C1 segment of cervical spinal cord (tissue), 14 donors: ENCODE results near the gene TERT.
"Not testable (repeated sequence)": the region's sequence is repeated elsewhere in the genome, so short reads cannot be mapped to it uniquely, and the experiment has no call there.

Source experiments
- DNase-seq, 14 donors: peaks; one replicate each; lab custom pipeline; 2025; lab: John Stamatoyannopoulos, UW

Gene TERT

DNA sequence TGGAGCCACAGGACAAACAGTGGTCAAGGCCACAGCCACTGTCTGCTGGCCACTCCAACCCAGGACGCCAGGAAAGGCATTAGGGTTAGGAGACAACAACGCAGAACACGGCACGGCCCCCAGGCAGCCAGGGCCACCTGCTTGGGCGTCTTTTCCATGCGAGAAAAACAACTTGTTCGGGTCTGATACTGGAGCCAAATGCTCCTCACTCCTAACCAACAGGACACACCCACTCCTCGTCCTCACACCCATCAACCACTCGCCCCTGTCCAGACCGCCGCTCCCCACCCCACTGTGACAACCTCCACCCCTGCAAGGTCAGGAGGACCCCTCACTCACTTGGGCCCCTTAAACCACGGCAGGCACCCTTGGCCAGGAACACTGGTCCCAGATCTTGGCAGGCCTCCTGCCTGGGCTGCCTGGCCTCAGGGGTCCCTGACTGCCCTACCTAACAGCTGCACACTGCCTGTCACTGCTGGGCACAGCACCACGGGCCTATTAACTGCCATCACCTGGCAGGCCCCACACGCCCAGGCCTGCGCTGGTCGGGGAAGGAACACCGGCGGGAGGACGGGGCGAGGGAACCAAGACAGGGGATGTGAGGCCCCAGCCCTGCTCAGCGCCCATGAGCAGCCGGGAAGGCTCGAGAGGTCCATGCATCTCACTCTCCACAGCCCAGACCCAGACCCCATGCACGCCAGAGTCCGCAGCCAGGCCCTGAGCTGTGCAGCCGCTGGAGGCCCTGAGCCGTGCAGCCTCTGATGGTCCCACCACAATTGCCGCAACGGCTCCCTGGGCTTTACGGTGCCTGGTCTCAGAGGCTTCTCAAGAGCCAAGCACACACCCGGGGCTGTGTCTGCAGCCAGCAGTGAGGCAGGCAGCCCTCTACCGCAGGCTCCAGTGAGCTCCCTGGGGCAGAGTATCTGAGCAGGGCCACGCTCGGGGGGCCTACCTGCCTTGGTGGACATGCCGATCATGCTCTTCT is 36.3 kb upstream of the TERT start:
- no peak for DNase-seq

DNA sequence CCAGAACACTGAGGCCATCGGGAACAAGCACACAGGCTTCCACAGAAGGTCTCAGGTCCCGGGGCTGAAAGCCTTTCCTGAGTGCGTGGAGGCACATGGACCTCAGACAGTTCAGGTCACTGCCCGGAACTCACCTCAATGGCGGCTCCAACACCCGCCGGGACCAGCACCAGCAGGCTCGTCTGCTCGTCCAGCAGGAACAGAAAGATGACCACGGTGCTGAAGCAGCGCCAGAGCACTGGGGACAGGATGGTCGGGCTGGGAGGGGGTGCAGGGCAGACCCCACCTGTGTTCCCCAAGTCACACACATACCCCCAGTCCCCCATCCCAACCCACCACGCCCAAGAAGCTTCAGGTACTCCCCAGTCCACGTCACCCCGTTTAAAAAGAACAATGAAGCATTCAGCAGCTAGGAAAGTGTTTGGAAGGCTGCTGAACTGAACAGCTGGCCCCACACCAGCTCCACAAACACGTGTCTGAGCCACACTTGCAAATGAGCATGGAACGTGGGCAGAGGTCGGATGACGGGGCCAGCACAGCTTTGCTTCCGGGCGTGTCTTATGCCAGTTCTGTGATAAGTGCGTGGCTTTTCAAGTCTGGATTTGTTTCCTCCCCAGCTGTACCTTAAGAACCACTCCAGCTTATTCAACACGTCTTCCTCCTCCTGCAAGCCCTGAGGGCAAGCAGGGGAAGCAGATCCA is 35.4 kb upstream of the TERT start:
- no peak for DNase-seq

DNA sequence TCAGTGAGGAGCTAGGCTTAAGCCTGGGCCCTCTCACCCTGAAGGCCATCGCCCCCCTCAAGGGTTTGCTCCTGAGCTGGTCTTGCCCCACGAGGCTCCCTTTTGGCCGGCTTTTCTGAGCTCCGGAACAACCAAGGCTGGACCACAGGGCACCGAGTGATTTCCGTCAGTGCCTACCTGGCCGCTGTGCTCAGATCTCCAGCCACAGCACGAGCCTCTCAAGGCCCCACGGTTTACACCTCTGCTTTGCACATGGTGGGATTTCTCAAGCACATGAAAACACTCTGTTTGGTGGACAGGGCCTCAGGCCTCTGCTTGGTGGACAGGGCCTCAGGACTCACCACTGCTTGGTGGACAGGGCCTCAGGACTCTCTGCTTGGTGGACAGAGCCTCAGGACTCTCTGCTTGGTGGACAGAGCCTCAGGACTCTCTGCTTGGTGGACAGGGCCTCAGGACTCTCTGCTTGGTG is 34.3 kb upstream of the TERT start:
- no peak for DNase-seq

DNA sequence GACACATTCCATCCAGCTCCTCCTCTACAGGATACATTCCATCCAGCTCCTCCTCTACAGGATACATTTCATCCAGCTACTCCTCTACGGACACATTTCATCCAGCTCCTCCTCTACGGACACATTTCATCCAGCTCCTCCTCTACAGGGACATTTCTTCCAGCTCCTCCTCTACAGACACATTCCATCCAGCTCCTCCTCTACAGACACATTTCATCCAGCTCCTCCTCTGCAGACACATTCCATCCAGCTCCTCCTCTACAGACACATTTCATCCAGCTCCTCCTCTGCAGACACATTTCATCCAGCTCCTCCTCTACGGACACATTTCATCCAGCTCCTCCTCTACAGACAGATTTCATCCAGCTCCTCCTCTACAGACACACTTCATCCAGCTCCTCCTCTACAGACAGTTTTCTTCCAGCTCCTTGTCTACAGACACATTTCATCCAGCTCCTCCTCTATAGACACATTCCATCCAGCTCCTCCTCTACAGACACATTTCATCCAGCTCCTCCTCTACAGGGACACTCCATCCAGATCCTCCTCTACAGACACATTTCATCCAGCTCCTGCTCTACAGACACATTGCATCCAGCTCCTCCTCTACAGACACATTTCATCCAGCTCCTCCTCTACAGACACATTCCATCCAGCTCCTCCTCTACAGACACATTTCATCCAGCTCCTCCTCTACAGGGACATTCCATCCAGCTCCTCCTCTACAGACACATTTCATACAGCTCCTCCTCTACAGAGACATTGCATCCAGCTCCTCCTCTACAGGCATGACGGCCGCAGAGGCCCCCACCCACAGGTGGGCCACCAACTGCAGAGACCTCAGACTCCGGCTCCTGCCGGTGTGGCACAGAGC is 33.6 kb upstream of the TERT start:
- DNase-seq, result not testable (repeated sequence)

DNA sequence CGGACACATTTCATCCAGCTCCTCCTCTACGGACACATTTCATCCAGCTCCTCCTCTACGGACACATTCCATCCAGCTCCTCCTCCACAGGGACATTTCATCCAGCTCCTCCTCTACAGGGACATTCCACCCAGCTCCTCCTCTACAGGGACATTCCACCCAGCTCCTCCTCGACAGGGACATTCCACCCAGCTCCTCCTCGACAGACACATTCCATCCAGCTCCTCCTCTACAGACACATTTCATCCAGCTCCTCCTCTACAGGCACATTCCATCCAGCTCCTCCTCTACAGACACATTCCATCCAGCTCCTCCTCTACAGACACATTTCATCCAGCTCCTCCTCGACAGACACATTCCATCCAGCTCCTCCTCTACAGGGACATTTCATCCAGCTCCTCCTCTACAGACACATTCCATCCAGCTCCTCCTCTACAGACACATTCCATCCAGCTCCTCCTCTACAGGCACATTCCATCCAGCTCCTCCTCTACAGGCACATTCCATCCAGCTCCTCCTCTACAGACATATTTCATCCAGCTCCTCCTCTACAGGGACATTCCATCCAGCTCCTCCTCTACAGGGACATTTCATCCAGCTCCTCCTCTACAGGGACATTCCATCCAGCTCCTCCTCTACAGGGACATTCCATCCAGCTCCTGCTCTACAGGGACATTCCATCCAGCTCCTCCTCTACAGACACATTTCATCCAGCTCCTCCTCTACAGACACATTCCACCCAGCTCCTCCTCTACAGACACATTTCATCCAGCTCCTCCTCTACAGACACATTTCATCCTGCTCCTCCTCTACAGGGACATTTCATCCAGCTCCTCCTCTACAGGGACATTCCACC is 32.3 kb upstream of the TERT start:
- not testable (repeated sequence) for DNase-seq

DNA sequence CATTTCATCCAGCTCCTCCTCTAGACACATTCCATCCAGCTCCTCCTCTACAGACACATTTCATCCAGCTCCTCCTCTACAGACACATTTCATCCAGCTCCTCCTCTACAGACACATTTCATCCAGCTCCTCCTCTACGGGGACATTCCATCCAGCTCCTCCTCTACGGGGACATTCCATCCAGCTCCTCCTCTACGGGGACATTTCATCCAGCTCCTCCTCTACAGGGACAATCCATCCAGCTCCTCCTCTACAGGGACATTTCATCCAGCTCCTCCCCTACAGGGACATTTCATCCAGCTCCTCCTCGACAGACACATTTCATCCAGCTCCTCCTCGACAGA is 31.6 kb upstream of the TERT start:
- DNase-seq, result not testable (repeated sequence)

DNA sequence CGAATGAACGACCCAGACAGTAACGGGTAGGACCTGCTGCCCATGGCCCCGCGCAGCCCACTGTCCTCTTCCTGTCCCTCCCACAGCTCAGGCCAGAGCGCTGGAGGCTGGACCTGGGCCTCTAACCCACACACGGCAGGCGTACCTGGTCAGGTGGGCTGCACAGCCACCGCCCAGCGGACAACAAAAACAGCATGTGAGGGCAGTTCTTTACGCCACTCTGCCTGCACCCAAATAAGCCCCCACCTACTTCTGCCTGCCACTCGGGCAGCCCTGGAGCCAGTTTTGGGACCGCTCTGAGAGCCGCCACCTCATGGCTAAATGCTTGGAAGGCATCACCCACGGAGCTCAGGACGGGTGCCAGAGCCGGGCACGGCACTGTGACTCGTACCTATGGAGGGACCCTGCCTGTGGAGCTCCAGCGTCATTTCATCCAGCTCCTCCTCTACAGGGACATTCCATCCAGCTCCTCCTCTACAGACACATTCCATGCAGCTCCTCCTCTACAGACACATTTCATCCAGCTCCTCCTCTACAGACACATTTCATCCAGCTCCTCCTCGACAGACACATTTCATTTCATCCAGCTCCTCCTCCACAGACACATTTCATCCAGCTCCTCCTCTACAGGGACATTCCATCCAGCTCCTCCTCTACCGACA is 31.1 kb upstream of the TERT start:
- no peak for DNase-seq

DNA sequence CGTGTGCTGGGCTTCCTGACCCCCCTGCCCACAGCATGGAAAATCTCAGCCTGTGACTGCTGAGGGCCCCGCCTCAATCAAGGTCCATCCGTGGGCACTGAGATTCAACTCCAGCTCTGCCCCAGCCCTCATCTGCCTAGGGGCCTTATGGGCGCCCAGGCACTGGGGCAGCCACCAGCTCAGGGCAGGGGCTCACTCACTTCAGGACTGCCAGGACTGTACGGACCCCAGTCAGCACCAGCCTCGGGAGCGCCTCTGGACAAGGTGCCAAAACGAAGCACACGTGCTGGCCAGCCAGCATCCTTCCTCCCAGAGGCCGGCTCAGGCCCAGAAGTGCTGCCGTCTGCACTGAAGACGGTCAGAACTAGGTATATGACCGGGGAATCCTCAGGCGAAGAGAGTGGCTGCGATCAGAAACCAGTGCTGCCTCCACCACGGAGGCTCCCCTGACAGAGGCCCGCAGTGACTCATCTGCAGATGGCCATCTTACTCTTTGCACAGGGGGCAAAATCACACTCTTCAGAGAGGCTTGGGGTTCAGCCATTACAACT is 30.4 kb upstream of the TERT start:
- DNase-seq, result no peak

DNA sequence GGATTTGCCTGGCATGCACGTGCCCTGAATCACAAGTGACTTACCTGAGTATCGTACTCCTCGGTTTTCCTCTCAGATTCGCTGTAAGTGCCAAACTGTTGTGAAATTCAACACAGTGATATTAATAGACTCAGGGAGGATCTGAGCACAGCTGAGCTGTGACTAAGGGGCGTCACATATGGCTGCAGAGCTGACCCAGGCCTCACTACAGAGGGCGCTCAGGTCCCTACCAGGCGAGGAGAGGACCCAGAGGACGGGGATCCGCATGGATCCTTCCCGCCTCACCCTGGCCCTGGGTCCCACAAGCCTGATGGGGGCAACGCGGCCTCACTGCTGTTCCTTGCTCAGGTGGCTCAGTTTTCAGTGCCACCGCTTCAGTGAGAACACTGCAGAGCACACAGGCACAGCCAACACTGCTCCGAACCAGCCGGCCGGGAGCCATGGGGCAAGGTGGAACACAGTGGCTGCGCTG is 29.9 kb upstream of the TERT start:
- no peak for DNase-seq

DNA sequence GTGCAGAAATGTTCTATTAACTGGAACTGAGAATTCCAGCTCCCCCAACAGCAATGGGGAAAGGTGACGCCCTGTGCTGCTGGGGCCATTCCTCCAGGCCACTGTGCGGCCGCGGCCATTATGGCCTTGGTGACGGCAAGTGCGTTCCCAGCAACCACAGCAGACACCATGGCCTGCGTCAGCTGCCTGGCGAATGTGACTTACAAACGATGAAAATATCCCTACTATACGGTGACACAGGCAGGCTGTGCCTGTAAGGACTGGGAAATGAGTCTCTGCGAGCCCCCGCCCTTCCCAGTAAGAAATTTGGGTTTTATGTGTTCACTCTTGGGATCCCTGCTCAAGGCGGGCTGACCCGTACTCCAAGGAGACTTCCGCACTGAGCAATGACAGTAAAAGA is 29.4 kb upstream of the TERT start:
- DNase-seq, result no peak

DNA sequence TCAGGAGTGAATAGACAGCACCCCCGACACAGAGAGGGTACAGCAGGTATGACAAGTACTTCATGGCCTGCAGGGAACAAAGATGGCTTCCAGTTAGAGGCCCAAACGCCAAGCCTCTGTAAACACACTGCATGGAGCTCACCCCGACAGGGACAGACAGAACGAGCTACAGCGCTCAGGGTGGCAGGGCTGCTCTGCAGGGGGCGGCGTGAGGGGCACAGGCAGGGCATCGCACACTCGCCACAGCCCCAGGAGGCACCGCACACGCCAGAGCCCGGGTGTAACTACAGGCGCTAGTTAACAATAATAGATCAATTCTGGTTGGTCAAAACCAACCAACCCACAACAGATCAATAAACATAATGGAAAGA is 28.9 kb upstream of the TERT start:
- DNase-seq, result no peak

DNA sequence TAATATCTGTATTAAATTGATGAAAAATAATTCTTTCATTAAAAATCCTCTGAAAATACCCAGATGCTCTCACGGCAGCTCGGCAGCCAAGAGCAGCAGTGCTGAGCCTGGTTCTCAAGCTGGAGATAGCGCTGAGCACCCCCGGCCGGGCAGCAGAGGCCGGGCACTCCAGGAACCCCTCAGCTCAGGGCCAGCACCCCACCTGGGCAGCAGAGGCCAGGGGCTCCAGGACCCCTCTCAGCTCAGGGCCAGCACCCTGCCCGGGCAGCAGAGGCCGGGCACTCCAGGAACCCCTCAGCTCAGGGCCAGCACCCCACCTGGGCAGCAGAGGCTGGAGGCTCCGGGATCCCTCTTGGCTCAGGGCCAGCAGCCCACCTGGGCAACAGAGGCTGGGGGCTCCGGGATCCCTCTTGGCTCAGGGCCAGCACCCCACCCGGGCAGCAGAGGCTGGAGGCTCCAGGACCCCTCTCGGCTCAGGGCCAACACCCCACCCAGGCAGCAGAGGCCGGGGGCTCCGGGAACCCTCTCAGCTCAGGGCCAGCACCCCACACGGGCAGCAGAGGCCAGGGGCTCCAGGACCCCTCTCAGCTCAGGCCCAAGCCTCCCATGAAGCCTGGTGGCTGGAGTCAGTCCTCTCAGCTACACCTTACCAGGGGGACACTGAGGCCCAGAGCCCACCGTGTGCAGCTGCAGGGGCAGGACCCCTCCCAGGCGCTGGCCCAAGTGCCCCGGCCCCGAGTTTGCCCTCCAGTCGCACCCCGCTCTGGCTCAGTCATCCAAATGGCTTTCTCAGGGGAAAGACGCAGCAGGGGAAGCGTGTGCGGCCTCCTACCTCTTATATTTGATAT is 28.3 kb upstream of the TERT start:
- DNase-seq, result no peak

DNA sequence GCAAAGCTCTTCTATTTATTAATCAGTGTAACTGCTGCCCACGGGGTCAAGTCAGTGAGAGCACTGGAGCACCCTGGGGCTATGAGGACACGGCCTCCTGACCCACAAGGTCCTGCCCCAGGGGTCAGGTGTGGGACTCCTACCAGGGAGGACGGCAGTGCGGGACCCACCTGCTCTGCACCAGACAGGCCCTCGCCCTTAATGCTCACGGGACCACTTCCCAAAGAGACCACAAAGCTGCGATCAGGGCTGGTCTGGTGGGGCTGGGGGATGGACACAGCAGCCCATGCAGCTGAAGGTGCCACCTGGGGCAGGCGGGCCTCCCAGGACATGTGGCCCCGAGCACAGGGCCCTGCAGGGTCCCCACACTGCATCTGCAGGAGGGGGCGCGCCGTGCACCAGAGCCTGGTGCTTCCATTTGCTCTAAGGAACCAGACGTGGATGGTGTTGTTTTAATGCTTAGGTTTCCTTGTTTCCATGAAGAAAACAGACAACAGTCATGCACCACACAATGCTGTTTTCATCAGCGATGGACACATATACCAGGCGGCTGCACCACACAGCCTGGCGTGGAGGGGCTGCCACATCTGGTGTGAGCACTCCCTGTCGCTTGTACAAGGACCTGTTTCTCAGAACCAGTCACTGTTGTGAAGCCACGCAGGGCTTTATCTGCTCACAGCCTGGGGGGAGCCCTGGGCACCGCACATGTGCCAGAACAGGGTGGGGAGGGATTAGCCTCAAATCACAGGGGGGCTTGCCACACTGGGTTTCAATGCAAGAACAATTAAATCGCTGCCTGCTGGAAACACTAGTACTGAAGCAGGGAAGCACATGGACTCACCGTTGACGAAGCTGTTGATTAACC is 27.4 kb upstream of the TERT start:
- DNase-seq, result no peak

DNA sequence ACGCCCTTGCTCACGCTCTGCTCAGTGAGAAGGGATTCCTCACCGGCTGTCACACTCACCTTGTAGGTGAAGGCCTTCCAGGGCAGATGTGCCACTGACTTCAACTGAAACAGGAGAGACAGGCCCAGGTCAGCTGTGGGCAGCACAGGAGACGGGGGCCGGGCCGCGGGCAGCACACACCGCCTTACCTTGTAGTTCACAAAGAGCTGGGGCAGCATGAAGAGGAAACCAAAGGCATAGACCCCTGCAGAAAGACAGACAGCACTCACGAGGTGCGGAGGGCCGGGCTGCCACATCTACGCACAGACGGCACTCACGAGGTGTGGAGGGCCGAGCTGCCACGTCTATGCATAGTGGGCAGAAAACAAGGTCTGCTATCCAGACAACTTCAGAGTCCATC is 26.7 kb upstream of the TERT start:
- no peak for DNase-seq

DNA sequence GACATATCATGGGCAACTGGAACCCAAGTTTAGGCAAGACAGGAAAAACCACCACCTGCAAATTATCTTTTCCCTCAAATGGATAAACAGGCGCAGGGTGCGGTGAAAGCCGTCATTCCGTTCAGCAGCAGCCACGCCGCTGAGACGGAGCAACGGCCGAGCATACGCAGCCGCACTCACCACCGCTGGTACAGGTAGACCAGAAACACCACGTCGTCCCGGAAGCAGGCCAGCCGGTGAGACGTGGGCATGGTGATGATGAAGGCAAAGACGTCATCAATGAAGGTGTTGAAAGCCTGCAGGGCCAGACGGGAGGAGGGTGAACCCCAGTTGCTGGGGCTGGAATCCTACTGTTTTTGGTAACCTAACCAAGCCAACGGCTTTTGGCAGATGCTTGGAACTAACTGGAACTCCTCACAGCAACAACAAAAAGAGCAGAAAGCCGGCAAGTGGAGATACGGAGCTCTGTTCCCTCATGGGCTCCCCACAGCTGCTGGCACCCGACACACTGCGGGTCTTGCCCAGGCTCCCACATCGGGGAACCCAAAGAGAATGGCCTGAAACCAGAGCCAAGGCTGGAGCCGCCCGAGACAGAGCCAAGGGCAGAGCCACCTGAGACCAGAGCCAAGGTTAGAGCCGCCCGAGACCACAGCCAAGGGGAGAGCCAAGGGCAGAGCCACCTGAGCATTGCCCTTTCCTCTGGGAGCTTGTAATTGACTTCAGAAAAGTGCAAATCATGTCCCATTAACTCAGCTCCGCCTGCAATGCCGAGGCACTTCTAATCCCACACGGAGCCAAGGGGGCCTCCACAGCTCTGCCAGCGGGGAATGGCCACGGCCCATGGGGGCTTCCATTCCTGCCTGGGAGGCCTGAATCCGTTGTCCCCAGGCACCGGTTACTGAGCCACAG is 25.8 kb upstream of the TERT start:
- DNase-seq, result no peak

DNA sequence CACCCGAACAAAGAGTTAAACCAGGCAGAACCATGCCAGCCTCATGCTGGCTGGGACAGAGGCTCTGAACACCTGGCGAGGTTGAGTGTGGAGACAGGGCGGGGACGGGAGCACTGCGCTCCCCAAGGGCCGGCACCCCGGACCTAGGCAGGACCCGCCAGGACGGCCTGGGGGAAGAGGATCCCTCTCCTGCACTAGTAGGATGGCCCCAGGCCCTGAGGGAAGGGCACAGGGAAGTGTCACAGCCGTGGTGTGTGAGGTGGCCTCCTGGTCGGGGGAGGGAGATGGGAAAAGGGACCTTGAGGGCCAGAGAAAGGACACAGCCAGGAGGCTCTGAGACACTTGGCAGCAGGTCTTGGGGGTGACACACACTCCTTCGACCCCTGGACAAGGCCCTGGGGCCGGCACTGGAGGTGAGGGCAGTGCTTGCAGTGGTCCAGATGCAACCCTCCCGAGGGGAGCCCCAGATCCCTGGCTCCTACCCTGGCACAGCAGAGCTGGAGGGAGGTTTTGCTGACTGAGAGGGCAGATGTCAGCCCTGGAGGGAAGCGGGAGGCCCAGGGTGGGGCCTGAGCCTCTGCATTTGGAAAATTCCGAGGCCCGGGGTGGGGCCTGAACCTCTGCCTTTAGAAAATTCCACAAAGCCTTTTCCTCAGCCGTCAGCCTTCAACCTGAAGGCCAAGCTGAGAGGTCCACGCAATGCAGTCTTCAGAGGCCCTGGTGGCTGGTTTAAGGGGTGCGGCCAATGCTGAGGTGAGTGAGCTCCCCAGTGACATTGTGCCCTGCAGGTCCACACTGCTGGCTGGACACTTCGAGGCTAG is 24.8 kb upstream of the TERT start:
- no peak for DNase-seq
